ENCODE measurements around the gene COL6A6.

GRCh38 chr3:130488769-130489450 is 28.1 kb upstream of the COL6A6 start:
- no peak for TF ChIP-seq EP300 (IDR thresholded peaks at IDR 0.05)
- no peak for TF ChIP-seq CTCF (IDR thresholded peaks at IDR 0.05)
- no peak for TF ChIP-seq POLR2A (IDR thresholded peaks at IDR 0.05)
- no peak for TF ChIP-seq POLR2AphosphoS5 (IDR thresholded peaks at IDR 0.05)

Data from stomach (tissue), 4 donors.